IPS-NIHi7 (cell line): ENCODE measurements around the gene CCNE1.
A peak's percentile ranks its signal among the peaks of the same experiment; 100 is the strongest.
"Not testable (repeated sequence)": the region's sequence is repeated elsewhere in the genome, so short reads cannot be mapped to it uniquely, and the experiment has no call there.

ENCODE experiments used
- DNase-seq: peaks from one replicate; pipeline ENCODE4 v3.0.0; 2012; ENCODE audit warnings: mixed read lengths; ENCODE audit errors: extremely low spot score

CCNE1 gene

GRCh38 chr19:29787281-29787680, 24.5 kb upstream of the CCNE1 start:
- no peak for DNase-seq

- no peak for DNase-seq
Measured at GRCh38 chr19:29789007-29789406, 22.8 kb upstream of the CCNE1 start.

GRCh38 chr19:29793116-29793727, 18.6 kb upstream of the CCNE1 start:
- DNase-seq, result no peak

- DNase-seq, result not testable (repeated sequence)
Measured at GRCh38 chr19:29794490-29794889, 17.3 kb upstream of the CCNE1 start.

- DNase-seq, result no peak
Measured at GRCh38 chr19:29795461-29796172, 16.2 kb upstream of the CCNE1 start.

- DNase-seq, result no peak
Measured at GRCh38 chr19:29796173-29796573, 15.6 kb upstream of the CCNE1 start.

GRCh38 chr19:29798774-29799497, 12.9 kb upstream of the CCNE1 start:
- DNase-seq, result no peak

- DNase-seq, result no peak
Measured at GRCh38 chr19:29800100-29800825, 11.5 kb upstream of the CCNE1 start.

GRCh38 chr19:29803951-29804350, 7.8 kb upstream of the CCNE1 start:
- not testable (repeated sequence) for DNase-seq

GRCh38 chr19:29804493-29804892, 7.3 kb upstream of the CCNE1 start:
- DNase-seq, result no peak

GRCh38 chr19:29805031-29805965, 6.5 kb upstream of the CCNE1 start:
- DNase-seq, result no peak

GRCh38 chr19:29806098-29806866, 5.5 kb upstream of the CCNE1 start:
- peak; percentile 49 for DNase-seq

GRCh38 chr19:29807178-29807577, 4.6 kb upstream of the CCNE1 start:
- DNase-seq, result no peak

GRCh38 chr19:29807870-29808405, 3.9 kb upstream of the CCNE1 start:
- no peak for DNase-seq

- no peak for DNase-seq
Measured at GRCh38 chr19:29809795-29810503, 1.8 kb upstream of the CCNE1 start.

- DNase-seq, result no peak
Measured at GRCh38 chr19:29810504-29810871, 1.3 kb upstream of the CCNE1 start.

GRCh38 chr19:29812080-29812880, 489 bp downstream of the CCNE1 start:
- no peak for DNase-seq

GRCh38 chr19:29812881-29813275, 1.1 kb downstream of the CCNE1 start:
- no peak for DNase-seq

- DNase-seq, result no peak
Measured at GRCh38 chr19:29813642-29814041, 1.9 kb downstream of the CCNE1 start.
